ENCODE data around the gene RGL3.
"Not testable (repeated sequence)": the region's sequence is repeated elsewhere in the genome, so short reads cannot be mapped to it uniquely, and the experiment has no call there.

Gene RGL3

GRCh38 chr19:11355160-11356073 is 63.7 kb downstream of the RGL3 start, which contains the start of gene PLPPR2:
TSS of gene PLPPR2 (plus strand) at chr19:11355432. CDS start at chr19:11357674, 2,242 bp downstream.
- H3K4me3 ChIP-seq (replicated peaks; ENCODE audit: insufficient read depth, low read length), result peak within 1 kb of the TSS; percentile 55
- no peaks in the 10 kb centered on the region for H3K27me3 ChIP-seq (ENCODE audit: insufficient read depth, poor library complexity, severe bottlenecking)
- peak; percentile 78 to 92 for DNase-seq (ENCODE audit: low read depth in 1 of 2, low spot score in 1 of 2)
- H3K27ac ChIP-seq (replicated peaks), result no peak within 1 kb of the TSS
- no peak for TF ChIP-seq SPI1 (IDR thresholded peaks at IDR 0.05; ENCODE audit: borderline replicate concordance, low read depth)
- no peak for TF ChIP-seq GABPA (IDR thresholded peaks at IDR 0.05; ENCODE audit: low read depth)
- no peak for TF ChIP-seq REST (IDR thresholded peaks at IDR 0.05; ENCODE audit: insufficient replicate concordance, low read depth)
- no peak for TF ChIP-seq POLR2AphosphoS5 (IDR thresholded peaks at IDR 0.05; ENCODE audit: low read depth)
- TF ChIP-seq CTCF (IDR thresholded peaks at IDR 0.05; ENCODE audit: insufficient read depth, low read length), result no peak

- DNase-seq (ENCODE audit: low read depth in 1 of 2, low spot score in 1 of 2); H3K27me3 ChIP-seq (ENCODE audit: insufficient read depth, poor library complexity, severe bottlenecking); H3K27ac ChIP-seq (replicated peaks); H3K4me3 ChIP-seq (replicated peaks; ENCODE audit: insufficient read depth, low read length): not testable (repeated sequence)
These were observed 65.0 kb downstream of the RGL3 start for GRCh38 chr19:11354102-11354501.

- Histone ChIP-seq H3K27ac (replicated peaks) (no peak overlapping the region), H3K27me3 (ENCODE audit: insufficient read depth, poor library complexity, severe bottlenecking) (no peaks in the 10 kb centered on the region), H3K4me3 (replicated peaks; ENCODE audit: insufficient read depth, low read length) (no peak overlapping the region)
- TF ChIP-seq GABPA (IDR thresholded peaks at IDR 0.05; ENCODE audit: low read depth), result no peak
- no peak for TF ChIP-seq POLR2AphosphoS5 (IDR thresholded peaks at IDR 0.05; ENCODE audit: low read depth)
- TF ChIP-seq REST (IDR thresholded peaks at IDR 0.05; ENCODE audit: insufficient replicate concordance, low read depth), result peak; percentile 59
- no peak for TF ChIP-seq CTCF (IDR thresholded peaks at IDR 0.05; ENCODE audit: insufficient read depth, low read length)
- DNase-seq (ENCODE audit: low read depth in 1 of 2, low spot score in 1 of 2), result no peak
These were observed 69.9 kb downstream of the RGL3 start for GRCh38 chr19:11349171-11349570.

- H3K27me3 ChIP-seq (ENCODE audit: insufficient read depth, poor library complexity, severe bottlenecking), result no peaks in the 10 kb centered on the region
- TF ChIP-seq POLR2AphosphoS5 (IDR thresholded peaks at IDR 0.05; ENCODE audit: low read depth) (no peak), SPI1 (IDR thresholded peaks at IDR 0.05; ENCODE audit: borderline replicate concordance, low read depth) (no peak), CTCF (IDR thresholded peaks at IDR 0.05; ENCODE audit: insufficient read depth, low read length) (no peak), GABPA (IDR thresholded peaks at IDR 0.05; ENCODE audit: low read depth) (no peak), REST (IDR thresholded peaks at IDR 0.05; ENCODE audit: insufficient replicate concordance, low read depth) (no peak)
- H3K27ac ChIP-seq (replicated peaks), result no peak overlapping the region
- no peak overlapping the region for H3K4me3 ChIP-seq (replicated peaks; ENCODE audit: insufficient read depth, low read length)
- DNase-seq (ENCODE audit: low read depth in 1 of 2, low spot score in 1 of 2), result no peak
These were observed 71.5 kb downstream of the RGL3 start for GRCh38 chr19:11347546-11348039.
